H1 (cell line): Measurements from ENCODE around the gene ZIM2. TPM values are rescaled to one million over a fixed set of nuclear protein-coding genes. Genes with fewer than 3 reads are reported as not detected.

Experiments
- KDM1A ChIP-seq: fragments of 200-600, 300-600 bp; sonication (generic); IDR thresholded peaks from 2 replicates; pipeline ENCODE4 v1.7.1; 2016; ENCODE audit warnings: mild to moderate bottlenecking, low read length, borderline replicate concordance
- PHF8 ChIP-seq: fragments of 200-600 bp; sonication (generic); conservative IDR thresholded peaks from 2 replicates; pipeline ENCODE4 v1.7.1; 2012; ENCODE audit warnings: low read depth, mild to moderate bottlenecking, inconsistent platforms, low read length, moderate library complexity
- TAF1 ChIP-seq: IDR thresholded peaks from 2 replicates; pipeline ENCODE4 v1.6.1; 2011; ENCODE audit warnings: mild to moderate bottlenecking, low read depth, low read length
- TAF7 ChIP-seq: optimal IDR thresholded peaks from 2 replicates; pipeline ENCODE3; 2011; ENCODE audit warnings: low read depth, mild to moderate bottlenecking, inconsistent platforms, low read length, moderate library complexity, borderline replicate concordance
- ZNF274 ChIP-seq: IDR thresholded peaks from 2 replicates; pipeline ENCODE4 v1.7.0; 2012; ENCODE audit warnings: low read length, borderline replicate concordance; ENCODE audit errors: extremely low read depth
- polyA plus RNA-seq, 7 experiments: library from polyadenylated mRNA; depleted of rRNA in 3 of 7; stranded (reverse) in 5 of 7; unstranded in 2 of 7; fragments of >200 nt in 5 of 7; fragments of 200-250 nt in 2 of 7; gene quantifications; 1 replicate in 5 of 7; 2 replicates in 1 of 7; 4 replicates in 1 of 7; pipeline versions ENCODE4 v1.2.1 to v1.2.3, GENCODE V29; 2011 to 2013; ENCODE audit warnings: missing spikeins in 2 of 7, mixed read lengths in 2 of 7
- total RNA-seq: library from RNA; stranded (reverse); fragmentation: NEBNext Ultra II Directional; extraction: Animal tissue kit (Norgen Biotek cat#: 25700); gene quantifications from 2 replicates; pipeline ENCODE4 v1.2.1, GENCODE V29; 2021

ZIM2 gene
- total and polyA plus RNA-seq, 2 of the 8 experiments (the other 6 are each of a cell fraction or from before 2014, with no cell fraction given), result not detected

DNA sequence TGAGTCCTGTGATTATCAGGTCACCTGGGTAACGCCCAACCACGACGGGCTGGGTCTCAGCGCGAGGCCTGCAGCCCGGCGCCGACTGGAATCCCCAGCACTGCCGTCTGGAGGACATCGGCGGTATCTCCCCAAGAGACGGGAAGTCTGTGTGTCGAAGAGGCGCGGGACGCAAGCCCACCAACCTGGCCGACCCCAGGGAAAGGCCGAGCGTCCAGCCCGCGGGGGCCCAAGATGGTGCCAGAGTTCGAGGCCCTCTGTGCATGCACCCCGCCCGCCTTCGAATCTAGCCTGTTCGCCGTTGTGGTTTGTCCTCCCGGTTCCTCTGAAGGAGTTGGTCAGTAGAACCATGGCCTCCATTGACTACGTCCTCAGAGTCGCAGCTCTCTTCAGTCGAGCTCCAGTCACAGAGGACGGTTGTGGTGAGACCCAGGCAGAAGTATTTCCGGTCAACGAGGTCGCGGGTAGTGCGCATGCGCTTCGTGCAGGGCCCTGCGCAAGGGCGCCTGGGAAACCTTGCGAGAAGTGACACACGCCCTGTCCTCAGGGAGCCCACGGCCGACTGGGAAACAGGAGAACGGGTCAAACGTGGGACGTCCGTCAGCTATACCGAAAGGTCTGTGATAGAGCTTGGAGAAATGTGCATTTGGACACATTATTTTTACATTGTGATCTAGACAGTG lies 24.1 kb upstream of the ZIM2 start (continued):
- TF ChIP-seq PHF8 (no peak), ZNF274 (no peak), TAF1 (no peak), TAF7 (no peak), KDM1A (no peak)
